AG10803 (cell line): ENCODE results near the gene SUCO.

Experiments used
- DNase-seq: peaks from one replicate; pipeline ENCODE4 v3.0.0; 2010; ENCODE audit warnings: low read depth
- H3K4me3 ChIP-seq: 2 replicates; pipeline ENCODE4 v1.5.1; 2011; ENCODE audit warnings: mild to moderate bottlenecking, low read length, control low read depth
- CTCF ChIP-seq: conservative IDR thresholded peaks from 2 replicates; pipeline ENCODE4 v1.5.1; 2011; ENCODE audit warnings: mild to moderate bottlenecking, low read length, control low read depth, inconsistent platforms

Gene SUCO

GRCh38 chr1:172544481-172545104 lies 11.6 kb downstream of the SUCO start:
- no peak for TF ChIP-seq CTCF
- no peak overlapping the region for H3K4me3 ChIP-seq
- no peak for DNase-seq

GRCh38 chr1:172545396-172546004 lies 12.6 kb downstream of the SUCO start:
- no peak for DNase-seq
- no peak overlapping the region for H3K4me3 ChIP-seq
- no peak for TF ChIP-seq CTCF

GRCh38 chr1:172547071-172547470 lies 14.1 kb downstream of the SUCO start:
- no peak for DNase-seq
- TF ChIP-seq CTCF: no peak
- no peak overlapping the region for H3K4me3 ChIP-seq

GRCh38 chr1:172549621-172550280 lies 16.8 kb downstream of the SUCO start:
- no peak for TF ChIP-seq CTCF
- no peak for DNase-seq
- no peak overlapping the region for H3K4me3 ChIP-seq

- H3K4me3 ChIP-seq: no peak overlapping the region
- no peak for DNase-seq
- no peak for TF ChIP-seq CTCF
Observed at GRCh38 chr1:172551279-172551678, 18.3 kb downstream of the SUCO start.

GRCh38 chr1:172554915-172555314 lies 22.0 kb downstream of the SUCO start:
- DNase-seq: no peak
- no peak for TF ChIP-seq CTCF
- H3K4me3 ChIP-seq: no peak overlapping the region

- no peak overlapping the region for H3K4me3 ChIP-seq
- DNase-seq: no peak
- TF ChIP-seq CTCF: no peak
Observed at GRCh38 chr1:172556461-172556860, 23.5 kb downstream of the SUCO start.
